NCI-H345 treated with DMSO at 0.1 percent for 48 hours (cell line): ENCODE data around the gene RAB8B.

ENCODE experiments used
- DNase-seq: peaks from one replicate; lab custom pipeline; 2025; ENCODE audit not compliant: unreplicated experiment; lab: John Stamatoyannopoulos, UW

The RAB8B gene

DNA sequence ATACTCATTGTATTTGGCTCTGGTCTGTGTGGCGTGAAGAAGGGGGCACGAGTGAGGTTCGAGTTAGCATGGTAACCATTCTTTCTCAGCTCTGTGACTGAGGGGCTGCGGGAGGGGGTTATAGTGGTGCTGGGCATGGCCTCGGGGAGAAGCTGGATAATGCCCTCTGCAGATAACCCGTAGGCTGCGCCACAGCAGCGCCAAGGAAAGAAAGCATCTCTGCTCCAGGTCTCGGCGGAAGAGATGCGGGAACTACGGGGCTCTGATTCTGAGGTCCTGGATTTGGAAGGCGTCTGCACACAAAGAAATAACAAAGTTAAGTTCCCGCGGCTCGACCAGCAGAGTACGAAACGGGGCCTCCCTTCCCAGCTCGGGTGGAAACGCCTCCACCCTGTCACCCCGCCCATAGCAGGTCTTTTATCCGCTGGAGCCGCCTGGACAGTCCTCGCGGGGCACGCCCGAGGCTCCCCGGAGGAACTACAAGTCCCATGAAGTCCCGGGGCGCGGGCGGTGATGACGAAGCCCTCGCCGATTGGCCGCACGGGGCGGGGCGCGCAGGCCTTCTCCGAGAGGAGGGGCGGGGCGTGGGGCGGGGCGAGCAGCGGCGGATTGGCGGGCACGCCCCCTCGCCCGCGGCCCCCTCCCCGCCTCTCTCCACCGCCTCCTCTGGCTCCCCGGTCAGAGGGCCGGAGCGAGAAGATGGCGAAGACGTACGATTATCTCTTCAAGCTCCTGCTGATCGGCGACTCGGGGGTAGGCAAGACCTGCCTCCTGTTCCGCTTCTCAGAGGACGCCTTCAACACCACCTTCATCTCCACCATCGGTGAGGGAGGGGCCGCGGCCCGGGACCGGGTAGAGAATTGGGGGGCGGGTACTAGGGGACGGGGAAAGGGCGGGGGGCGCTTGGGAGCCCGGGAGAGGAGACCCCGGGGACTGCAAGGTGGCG lies at the start of gene RAB8B:
TSS of gene RAB8B (plus strand) at position 681 of the 946 bp plus-strand sequence. CDS start at position 700, 19 bp downstream.
- DNase-seq, result peak; percentile 75

DNA sequence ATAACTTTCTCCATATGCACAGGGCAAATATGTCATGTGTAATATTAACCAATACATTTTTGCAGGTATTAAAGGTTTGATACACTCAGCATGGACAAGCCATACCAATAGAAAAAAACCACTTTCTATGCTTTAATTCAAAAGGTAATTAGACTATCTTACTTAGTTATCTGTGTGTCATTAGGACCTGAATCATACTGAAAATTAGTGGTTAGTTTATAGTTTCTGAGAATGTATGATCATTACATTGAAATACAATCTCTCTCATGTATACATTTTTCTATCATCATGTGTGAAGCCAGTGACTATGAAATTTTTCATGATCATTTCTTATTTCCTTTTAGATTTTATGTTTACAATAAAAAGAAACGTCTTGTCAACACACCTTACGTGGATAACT lies 48.5 kb upstream of the RAB8B start:
- DNase-seq, result no peak

DNA sequence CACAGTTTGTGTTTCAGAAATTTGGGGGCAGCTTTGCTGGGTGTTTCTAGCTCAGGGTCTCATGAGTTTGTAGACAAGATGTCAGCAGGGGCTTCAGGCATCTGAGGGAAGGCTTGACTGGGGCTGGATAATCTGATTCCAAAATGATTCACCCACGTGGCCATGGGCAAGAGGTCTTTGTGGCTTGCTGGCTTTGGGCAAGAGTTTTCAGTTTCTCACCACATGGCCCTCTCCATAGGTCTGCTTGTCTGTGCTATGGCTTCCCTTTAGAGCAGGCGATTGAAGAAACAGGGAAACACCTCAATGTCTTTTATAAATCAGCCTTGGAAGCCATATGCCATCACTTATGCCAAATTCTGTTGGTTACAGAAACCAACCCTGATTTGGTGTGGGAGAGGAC lies 44.0 kb upstream of the RAB8B start:
- DNase-seq, result no peak

DNA sequence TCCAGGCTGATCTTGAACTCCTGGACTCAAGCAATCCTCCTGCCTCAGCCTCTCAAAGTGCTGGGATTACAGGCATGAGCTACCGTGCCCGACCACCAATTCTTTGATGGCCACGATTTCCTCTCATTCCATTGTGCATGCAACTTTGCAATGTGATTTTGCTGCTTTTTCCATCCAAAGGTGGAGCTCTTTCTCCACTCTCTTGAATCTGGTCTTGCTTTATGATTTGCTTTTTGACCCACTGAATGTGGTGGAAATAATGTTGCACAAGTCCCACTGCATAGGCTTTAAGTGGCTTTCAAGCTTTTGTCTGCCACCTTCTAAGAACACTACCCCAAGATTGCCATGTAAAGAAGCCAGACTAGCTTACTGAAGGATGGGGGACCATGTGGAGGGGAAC lies 42.7 kb upstream of the RAB8B start:
- DNase-seq, result no peak

DNA sequence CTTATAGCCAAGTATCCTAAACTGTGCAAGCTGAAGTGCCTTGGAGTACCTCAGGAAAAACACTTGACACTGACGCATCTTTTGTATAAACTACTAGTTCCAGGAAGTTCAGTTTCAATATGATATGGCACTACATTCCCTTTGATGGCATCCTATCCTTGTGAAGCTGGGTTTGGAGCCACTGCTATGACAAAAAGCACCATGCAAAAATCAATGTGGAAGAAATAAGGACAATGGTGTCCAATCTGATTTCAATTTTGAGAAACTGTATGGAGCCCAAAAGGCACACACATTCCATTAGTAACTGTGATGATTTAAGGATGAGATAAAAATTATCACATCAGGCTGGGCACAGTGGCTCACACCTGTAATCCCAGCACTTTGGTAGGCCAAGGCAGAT lies 37.7 kb upstream of the RAB8B start:
- DNase-seq, result no peak

DNA sequence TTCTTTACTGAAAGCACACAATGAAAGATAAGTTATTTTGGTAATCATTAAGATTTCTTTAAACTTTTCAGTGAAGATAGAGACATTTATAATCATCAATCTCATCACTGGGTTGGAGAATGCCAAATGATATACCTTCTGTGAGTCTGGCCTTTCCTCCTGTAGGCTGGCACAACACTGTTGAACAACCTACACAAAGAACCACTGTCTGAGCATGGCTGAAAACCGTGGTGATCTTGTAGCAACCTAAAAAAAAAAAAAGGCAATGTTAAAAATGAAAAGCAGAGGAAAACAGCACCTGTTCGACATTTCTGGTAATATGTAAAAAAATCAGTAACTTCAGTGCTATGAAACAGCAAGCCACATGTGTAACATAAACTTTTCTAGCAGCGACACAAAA lies 33.9 kb upstream of the RAB8B start:
- DNase-seq, result no peak

DNA sequence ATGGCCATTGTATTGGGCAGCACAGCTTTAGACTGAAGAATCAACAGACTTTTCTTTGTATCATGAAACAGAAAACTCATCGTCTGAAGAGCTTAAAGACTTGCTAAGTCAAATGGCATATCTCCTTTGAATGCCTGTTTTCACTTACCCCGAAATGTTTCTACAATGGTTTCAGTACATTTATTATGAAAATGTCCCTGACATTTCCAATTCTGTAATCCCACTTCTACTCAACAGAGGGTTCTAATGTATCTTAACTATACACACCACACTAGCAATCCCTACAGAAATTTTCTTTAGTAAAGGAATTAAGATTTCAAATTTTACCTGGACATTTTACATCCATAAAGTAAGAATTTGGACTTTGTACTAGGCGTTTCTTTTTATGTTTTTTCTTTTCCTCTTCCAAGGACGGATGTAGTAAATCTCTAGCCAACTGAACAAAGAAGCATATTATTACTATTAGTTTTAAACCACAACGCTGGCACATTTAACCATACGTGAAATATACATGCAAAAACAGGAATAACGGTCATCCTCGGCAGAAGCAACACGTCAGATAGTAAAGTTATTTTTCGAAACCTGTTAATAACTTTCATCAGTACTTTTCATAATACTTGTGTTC lies 33.2 kb upstream of the RAB8B start:
- no peak for DNase-seq

DNA sequence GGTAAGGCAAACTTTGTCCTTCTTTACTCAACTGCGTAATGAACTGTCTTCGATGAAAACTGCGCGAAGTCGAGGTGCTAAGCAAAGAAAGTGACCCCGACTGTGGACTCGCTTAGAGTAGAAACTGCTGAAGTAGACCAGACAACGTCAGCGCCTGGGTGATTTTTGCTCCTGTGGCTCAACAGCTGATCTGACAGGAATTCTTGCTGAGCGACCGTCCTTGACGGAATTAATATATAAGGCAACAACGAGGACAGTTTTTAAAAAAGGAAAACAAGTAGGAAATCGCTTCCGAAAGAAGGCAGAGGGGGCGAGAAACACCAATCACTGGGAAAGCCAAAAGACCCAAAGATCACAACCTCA lies 32.7 kb upstream of the RAB8B start:
- peak; percentile 27 for DNase-seq

DNA sequence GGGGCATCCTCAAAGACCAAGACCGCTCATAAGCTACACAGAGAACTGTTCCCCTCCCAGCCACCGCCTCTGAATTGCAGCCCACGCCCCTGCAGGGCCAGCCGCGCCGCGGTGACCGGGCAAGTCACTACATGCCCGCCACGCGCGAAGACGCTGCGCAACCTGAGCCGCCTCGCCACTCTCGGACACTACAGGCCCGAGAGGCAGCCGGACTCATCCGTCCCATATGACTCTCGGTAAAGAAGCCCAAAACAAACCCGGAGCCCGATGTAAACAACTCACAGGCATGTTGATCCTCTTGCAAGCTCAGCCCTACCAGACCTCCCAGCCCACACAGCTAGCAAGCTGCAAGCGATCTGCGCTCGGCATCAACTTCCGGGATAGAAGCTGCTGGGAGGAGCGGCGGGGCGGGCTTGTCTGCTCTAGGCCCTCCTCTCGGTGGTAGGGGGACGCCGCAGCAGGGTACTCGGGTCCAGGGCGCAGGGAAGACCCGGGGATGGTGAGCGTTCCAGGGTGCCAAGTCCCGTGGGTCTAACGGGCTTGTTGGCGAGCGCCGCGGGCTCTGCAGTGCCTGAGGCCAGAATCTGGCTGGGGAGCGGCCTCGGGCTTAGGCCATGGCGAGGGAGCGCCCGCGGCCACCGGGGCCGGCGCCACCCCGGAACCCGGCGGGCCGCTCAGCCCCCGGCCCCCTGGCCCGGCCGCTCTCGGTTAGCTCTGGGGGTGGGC lies 32.1 kb upstream of the RAB8B start, which contains the start of gene RPS27L:
TSS of gene RPS27L (minus strand) at position 360 of the 726 bp plus-strand sequence. CDS start at position 288, 72 bp downstream.
- DNase-seq, result peak; percentile 58

DNA sequence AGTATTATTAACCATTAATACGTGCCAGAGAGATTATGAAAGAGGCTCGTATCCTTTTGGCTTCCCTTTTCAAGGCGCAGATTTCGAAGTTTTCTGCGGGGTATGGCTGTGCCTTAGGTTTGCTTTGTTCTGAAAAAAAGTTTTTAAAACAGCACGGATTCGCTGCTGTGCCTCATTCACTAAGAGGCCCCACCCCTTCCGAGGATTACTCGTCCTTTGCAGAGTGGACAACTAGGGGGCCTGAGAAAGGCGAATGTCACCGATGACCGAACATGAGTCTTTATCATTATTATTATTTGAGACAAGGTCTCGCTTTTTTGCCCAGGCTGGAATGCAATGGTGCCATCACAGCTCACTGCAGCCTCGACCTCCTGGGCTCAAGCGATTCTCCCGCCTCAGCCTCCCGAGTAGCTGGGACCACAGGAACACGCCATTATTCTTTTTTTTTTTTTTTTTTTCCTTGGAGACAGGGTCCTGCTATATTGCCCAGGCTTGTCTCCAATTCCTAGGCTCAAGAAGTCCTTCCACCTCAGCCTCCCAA lies 31.4 kb upstream of the RAB8B start:
- DNase-seq, result no peak

DNA sequence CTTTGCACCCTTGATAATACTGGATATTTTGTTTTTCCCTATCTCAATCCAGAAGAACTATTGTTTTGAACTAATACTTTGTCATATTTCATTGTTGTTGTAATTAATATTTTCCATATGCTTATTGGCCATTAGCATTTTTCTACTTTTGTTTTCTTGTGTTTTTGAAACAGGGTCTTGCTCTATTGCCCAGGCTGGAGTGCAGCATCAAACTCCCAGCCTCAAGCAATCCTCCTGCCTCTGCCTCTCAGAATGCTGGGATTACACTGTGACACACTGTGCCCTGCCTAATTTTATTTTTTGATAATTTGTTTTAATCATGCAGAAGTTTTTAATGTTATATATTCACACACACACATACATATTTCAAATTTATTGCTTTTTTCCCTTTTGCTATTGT lies 28.8 kb upstream of the RAB8B start:
- no peak for DNase-seq

DNA sequence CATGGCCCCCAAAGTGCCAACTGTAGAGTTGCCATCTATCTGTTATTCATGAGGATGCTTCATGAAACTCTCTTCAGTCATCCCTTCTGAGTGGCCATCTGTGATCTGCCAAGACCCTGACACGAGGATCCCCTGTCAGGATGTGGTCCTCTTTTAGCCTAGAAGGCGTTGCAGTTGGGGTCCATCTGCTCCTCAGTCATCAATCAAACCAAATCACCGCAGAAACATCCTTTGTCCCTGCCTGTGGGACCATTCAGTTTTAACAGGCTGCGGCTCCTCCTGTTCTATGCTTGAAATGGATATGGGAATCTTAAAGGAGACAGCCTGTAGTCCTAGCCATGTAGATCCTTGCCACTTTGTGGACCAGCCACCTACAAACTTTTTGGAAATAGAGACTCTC lies 26.2 kb upstream of the RAB8B start:
- DNase-seq, result no peak

DNA sequence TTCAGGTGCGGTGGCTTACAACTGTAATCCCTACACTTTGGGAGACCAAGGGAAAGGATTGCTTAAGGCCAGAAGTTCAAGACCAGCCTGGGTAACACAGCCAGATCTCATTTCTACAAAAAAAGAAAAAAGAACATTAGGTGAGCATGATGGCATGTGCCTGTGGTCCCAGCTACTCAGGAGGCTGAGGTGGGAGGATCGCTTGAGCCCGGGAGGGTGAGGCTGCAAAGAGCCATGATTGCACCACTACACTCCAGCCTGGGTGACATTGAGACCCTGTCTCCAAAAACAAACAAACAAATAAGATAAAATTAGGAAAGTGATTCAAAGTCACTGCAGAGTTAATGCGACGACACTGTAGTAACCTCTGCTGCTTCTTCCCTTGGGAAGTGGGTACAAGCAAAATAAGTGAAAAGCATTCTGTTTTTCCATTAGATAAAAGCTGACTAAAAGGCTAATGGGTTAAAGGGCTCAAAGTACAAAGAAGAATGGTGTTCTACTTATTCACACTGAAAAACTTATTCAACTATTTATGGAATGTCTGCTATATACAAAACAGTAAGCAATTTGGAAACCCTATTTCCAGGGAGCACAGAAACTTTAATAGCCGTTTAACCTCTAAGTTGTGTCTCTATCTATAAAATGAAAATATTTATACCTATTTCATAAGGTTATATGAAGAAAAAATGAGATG lies 24.1 kb upstream of the RAB8B start:
- DNase-seq, result no peak

DNA sequence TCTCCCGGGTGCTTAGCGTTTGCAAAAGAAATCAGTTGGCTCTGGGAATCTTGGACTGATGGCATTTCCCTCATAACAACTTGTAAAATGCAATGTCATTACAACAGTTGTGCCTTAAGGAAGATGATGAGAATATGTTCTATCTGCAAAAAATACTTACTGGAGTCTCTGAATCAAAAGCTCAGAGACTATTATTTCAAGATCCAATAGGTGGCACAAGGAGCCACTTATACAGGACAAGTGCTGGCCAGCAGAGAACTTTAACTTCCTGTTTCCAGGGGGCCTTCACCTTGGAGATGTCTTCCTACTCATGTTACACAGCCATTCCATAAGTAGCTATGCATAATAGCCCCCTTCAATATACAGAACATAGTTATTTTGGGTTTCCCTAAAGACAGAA lies 23.2 kb upstream of the RAB8B start:
- DNase-seq, result no peak

DNA sequence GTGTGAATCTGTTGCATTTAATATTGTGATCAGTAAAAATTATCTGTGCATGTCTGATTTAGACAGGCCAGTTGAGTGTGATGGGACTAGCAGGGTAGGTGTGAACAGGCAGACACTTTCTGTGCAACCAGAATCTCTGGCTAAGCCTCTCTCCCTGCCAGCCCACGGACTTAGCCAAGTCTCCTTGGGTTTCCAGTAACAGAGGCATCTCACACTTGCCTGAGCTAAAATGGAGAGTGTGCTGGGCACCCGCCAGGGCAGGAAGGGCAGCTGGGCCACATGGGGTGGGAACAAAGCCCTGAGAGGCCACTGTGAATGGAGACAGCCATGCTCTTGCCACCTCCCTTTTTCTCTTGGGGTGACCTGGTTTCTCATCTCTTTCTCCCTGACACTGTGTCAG lies 19.6 kb upstream of the RAB8B start:
- no peak for DNase-seq

DNA sequence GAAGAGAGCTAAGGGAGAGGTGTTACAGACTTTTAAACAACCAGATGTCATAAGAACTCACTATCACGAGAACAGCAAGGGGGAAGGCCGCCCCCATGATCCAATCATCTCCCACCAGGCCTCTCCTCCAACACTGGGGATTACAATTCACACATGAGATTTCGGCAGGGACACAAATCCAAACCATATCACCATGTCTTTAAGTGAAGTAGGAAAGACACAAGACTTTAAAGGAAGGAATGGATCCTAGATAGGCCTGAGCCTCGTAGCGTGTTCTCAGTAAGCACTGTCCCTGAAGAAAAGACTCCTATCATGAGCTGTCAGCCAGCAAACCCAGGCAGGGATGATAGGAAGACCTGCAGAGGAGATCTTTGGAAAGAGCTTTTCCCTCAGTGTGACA lies 17.0 kb upstream of the RAB8B start:
- no peak for DNase-seq

DNA sequence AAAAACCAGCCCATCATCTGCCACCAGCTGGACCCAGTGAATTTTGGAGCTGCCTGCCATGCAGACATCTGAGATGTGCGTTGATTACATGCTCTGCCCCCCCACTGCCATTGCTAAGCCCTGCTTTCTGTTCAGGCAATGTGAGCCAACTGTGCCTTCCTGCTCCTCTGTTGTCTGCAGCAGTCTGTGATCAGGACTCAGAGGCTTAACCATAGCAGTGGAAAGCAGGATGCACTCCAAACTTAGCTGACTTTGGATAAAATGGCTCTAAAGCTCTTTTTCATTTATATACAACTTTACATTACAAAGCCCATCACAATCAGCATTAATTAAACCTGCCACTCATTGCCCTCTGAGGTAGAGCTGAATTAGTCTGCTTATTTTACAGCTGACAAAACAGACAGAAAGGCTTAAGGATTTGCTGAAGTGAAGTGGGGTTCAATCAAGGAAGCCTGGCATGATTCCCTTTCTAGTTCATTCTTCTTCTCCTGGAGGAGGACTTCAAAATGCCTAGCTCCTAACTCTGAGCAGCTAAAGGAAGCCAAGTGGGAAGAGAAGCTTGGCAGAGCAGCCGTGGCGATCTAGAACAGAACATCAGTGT lies 16.5 kb upstream of the RAB8B start:
- no peak for DNase-seq

DNA sequence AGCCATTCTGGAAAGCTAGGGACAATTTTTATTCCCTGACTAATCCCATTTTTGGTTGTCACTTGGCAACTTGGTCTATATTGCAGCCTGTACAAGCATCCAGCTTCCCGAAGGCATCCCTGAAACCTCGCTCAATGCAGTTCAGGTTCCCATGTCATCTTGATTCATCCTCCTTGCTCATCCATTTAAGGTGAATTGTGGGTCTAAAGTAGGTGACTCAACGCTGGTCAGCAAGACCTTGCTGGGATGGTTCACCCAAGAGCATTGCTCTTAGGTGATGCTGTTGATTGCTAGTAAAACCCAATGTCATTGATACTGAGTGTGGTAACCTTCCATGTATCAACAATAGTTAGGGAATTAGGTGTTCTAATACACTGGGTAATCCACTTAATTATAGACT lies 13.1 kb upstream of the RAB8B start:
- no peak for DNase-seq

DNA sequence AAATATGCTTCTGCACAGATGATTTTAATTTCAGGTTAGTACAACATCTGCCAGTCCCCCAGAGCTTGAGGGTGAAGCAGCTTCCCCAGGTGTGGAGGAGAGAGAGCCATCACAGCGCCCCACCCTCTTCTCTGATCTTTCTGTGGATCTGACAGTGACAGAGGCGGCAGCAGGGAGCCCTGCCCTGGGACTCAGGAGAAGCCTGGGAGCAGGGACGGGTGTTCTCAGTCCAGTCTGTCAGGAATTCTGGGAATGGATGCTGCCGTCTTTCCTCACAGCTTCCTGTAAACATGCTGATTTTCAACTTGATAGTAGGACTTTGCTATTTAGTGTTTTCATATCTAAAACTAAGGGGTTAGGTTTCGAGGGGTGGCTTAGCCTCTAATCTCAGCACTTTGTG lies 11.4 kb upstream of the RAB8B start:
- DNase-seq, result no peak

DNA sequence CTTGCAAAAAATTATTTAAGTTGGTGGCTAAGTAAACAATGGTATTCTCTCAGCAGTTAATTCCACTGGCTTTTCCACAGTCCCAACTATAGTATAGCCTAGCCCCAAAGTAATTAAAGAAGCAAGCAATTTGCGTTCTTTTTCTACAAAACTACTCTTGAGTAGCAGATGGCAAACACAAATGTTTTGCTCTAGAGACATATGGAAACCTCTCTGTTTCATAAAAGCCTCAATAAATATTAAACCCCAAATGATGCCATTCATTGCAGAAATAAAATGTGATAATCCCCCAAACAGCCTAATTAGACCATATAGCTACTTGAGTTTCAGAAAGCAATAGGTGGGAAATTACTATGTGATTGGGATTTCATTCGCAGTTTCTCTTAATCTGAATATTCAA lies 8.7 kb upstream of the RAB8B start:
- no peak for DNase-seq

DNA sequence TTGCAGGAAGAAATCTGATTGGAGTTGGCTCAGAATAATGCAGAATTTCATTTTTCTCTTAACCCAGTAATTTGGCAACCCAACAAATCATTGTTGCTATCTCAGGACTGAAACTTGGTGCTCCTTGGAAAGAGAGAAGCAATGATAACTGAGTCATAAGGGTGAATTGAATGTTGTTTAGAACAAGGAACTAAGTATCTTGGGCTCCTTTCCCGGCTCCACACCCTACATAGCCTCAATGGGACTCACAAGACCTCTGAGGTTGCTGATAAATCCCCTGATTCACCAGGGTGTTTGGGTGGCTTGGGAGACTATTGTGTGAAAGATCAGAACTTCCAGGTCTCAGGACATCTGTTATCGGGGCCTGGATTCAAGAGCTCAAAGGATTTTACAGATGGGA lies 7.8 kb upstream of the RAB8B start:
- DNase-seq, result no peak
